Uterus (tissue), 4 donors: Measurements from ENCODE around the gene CADM2. TPM values are rescaled to one million over a fixed set of nuclear protein-coding genes. Genes with fewer than 3 reads are reported as not detected.

ENCODE experiments used
- DNase-seq, 2 donors: peaks; one replicate each; pipeline ENCODE4 v3.0.0-alpha.2; 2019 to 2020
- H3K27ac ChIP-seq, 2 donors: fragments of 200-600 bp; sonication (generic); 1 replicate in 1 of 2; 2 replicates in 1 of 2; pipeline ENCODE4 v1.5.1; 2016 to 2018
- H3K27me3 ChIP-seq, 2 donors: fragments of 200-600 bp; sonication (generic); one replicate each; pipeline ENCODE4 v1.5.1; 2018 to 2019; ENCODE audit warnings: control low read depth in 1 of 2
- H3K36me3 ChIP-seq, 2 donors: fragments of 200-600 bp; sonication (generic); one replicate each; pipeline ENCODE4 v1.5.1; 2019; ENCODE audit warnings: control low read depth in 1 of 2
- H3K4me1 ChIP-seq, 2 donors: fragments of 200-600 bp; sonication (generic); one replicate each; pipeline ENCODE4 v1.5.1; 2018 to 2019; ENCODE audit warnings: control low read depth in 1 of 2
- H3K4me3 ChIP-seq, 2 donors: fragments of 200-600 bp; sonication (generic); 1 replicate in 1 of 2; 2 replicates in 1 of 2; pipeline ENCODE4 v1.5.1; 2018 to 2019; ENCODE audit warnings: mild to moderate bottlenecking in 1 of 2
- H3K9me3 ChIP-seq, 2 donors: fragments of 200-600 bp; sonication (generic); one replicate each; pipeline ENCODE4 v1.5.1; 2019; ENCODE audit warnings: control low read depth in 1 of 2
- CTCF ChIP-seq, 4 experiments: fragments of 200-600 bp in 2 of 4; fragments of 450-650 bp in 2 of 4; sonication (generic) in 2 of 4; IDR thresholded peaks; one replicate each; pipeline ENCODE4 v1.5.1; 2016 to 2019; ENCODE audit warnings: antibody characterized with exemption in 4 of 4, mild to moderate bottlenecking in 2 of 4, moderate library complexity in 1 of 4
- POLR2A ChIP-seq, 2 donors: fragments of 450-650 bp; IDR thresholded peaks; one replicate each; pipeline ENCODE4 v1.6.1; 2016; ENCODE audit warnings: antibody characterized with exemption in 2 of 2, mild to moderate bottlenecking in 1 of 2, moderate library complexity in 1 of 2
- intact Hi-C: fragments of 100-400 bp; cut with DNase I; formaldehyde crosslinking; loops from one replicate; pipeline ENCODE4 v1.15.1; 2023; ENCODE audit warnings: low total_unique reads
- microRNA-seq: library from miRNA; unstranded; fragments of <30 nt; microRNA quantifications from one replicate; pipeline ENCODE4, GENCODE V29; 2016; ENCODE audit warnings: borderline microRNAs expressed, borderline replicate concordance
- small RNA-seq: library from RNA; depleted of rRNA; stranded (forward); fragments of <200 nt; gene quantifications from one replicate; pipeline ENCODE3, GENCODE V24; 2016
- total RNA-seq, 4 donors: library from RNA; depleted of rRNA in 3 of 4; stranded (reverse); fragments of >200 nt in 3 of 4; gene quantifications; one replicate each; pipeline versions ENCODE4 v1.1.0 to v1.2.4, GENCODE V29; 2014 to 2023
- donor health status: DM: yes; HTN: yes; CAD: no.

CADM2 gene
- total RNA-seq, 4 donors from 2014 or later, result 0.29 to 6.6 (median 0.85) TPM; not detected in 1

DNA sequence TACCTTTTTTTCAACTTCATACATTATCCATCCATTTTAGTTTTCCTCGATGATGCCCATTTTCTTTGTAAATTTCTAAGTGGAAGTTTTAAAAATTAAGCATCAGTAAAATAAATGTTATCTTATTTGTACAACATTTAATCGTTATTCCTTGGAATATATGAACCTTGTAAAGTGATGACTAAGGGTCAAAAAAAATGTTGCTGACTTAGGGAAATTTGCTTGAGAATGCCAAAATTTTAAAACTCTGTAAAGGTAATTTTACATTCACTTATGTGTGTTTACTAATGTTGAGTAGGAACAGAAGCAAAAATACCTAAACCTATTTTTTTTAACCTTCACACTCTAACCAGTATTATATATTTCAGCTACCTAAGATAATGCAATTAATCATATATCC is 1115.0 kb downstream of the CADM2 start:
- H3K9me3 ChIP-seq, result no peaks in the 10 kb centered on the region

GRCh38 chr3:86087160-86087871 is 1128.5 kb downstream of the CADM2 start:
- Histone ChIP-seq H3K27ac (no peak overlapping the region), H3K4me3 (no peak overlapping the region), H3K9me3 (no peaks in the 10 kb centered on the region), H3K4me1 (no peaks in the 10 kb centered on the region), H3K36me3 (no peaks in the 10 kb centered on the region), H3K27me3 (no peaks in the 10 kb centered on the region)
- TF ChIP-seq CTCF (IDR thresholded peaks at IDR 0.05), result no peak
- TF ChIP-seq POLR2A (IDR thresholded peaks at IDR 0.05), result no peak
- intact Hi-C loops, result no loop called here
- DNase-seq, result no peak

More for the DNA sequence above, 1115.0 kb downstream of the CADM2 start:
- intact Hi-C loops, result no loop called here
- DNase-seq, result no peak
- Histone ChIP-seq H3K4me1 (no peaks in the 10 kb centered on the region), H3K27me3 (no peaks in the 10 kb centered on the region), H3K36me3 (no peaks in the 10 kb centered on the region), H3K27ac (no peak overlapping the region), H3K4me3 (no peak overlapping the region)
- TF ChIP-seq CTCF (IDR thresholded peaks at IDR 0.05) (no peak), POLR2A (IDR thresholded peaks at IDR 0.05) (no peak)

DNA sequence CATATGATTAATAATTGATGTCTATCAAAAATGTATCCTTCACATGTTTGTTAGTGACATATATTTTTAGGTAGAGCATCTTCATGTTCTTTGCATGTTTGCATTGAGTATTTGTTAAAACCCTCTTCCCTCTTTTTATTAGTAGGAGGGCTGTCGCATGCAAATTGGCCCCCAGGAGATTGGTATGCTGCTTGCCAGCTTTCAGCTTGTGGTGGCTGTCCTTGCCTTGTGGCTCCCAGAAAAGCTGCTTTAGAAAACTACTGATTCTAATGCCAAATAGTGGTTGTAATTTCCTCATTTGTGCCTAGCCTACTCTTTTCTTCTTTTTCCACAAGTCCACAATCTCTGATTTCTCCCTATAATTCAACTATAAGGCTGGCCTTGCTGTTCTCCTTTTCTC is 1145.4 kb downstream of the CADM2 start:
- no peak overlapping the region for H3K27ac ChIP-seq
- H3K4me1 ChIP-seq, result no peaks in the 10 kb centered on the region
- H3K27me3 ChIP-seq, result no peaks in the 10 kb centered on the region
- H3K36me3 ChIP-seq, result no peaks in the 10 kb centered on the region
- no peaks in the 10 kb centered on the region for H3K9me3 ChIP-seq
- no peak overlapping the region for H3K4me3 ChIP-seq
- DNase-seq, result no peak
- intact Hi-C loops, result no loop called here
- TF ChIP-seq CTCF (IDR thresholded peaks at IDR 0.05) (no peak), POLR2A (IDR thresholded peaks at IDR 0.05) (no peak)

GRCh38 chr3:86109434-86109833 is 1150.6 kb downstream of the CADM2 start:
- no peak overlapping the region for H3K27ac ChIP-seq
- H3K36me3 ChIP-seq, result no peaks in the 10 kb centered on the region
- no peak overlapping the region for H3K4me3 ChIP-seq
- H3K4me1 ChIP-seq, result no peaks in the 10 kb centered on the region
- H3K9me3 ChIP-seq, result no peaks in the 10 kb centered on the region
- H3K27me3 ChIP-seq, result no peaks in the 10 kb centered on the region
- intact Hi-C loops, result no loop called here
- no peak for TF ChIP-seq CTCF (IDR thresholded peaks at IDR 0.05)
- TF ChIP-seq POLR2A (IDR thresholded peaks at IDR 0.05), result no peak
- DNase-seq, result no peak

Small RNAs within 50 kb of the gene (microRNA-seq; reads per million reads assigned to microRNA genes)
- not detected for gene MIR5688

Small RNAs within 50 kb of the gene (small RNA-seq; reads per million reads assigned to genes)
- gene MIR5688, result not detected
